CD4-positive, alpha-beta T cell treated with Interleukin-4 for 4 hours (primary cell): ENCODE data around the gene GPATCH4.
A peak's percentile ranks its signal among the peaks of the same experiment; 100 is the strongest.
"Not testable (repeated sequence)": the region's sequence is repeated elsewhere in the genome, so short reads cannot be mapped to it uniquely, and the experiment has no call there.

Experiments used
- DNase-seq: peaks from one replicate; pipeline ENCODE4 v3.0.0-alpha.2; 2020

The GPATCH4 gene

DNA sequence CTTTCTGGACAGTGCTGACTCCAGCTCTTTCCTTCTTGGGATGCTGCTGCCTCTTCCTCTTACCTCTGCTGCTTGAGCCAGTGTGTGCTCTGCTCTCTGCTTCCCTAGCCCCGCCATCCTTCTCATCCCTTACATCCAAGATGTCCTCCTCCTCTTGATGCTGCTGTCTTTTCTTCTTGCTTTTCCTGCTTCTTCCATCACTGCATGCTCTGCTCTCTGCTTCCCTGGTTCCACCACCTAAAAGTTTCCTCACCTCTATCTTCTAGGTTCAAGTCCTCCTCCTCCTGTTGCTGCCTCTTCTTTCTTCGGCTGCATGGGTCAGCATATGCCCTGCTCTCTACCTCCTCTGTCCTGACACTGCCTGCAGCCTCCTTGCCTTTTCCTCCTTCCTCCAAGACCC, 6.3 kb downstream of the GPATCH4 start:
- DNase-seq: no peak

DNA sequence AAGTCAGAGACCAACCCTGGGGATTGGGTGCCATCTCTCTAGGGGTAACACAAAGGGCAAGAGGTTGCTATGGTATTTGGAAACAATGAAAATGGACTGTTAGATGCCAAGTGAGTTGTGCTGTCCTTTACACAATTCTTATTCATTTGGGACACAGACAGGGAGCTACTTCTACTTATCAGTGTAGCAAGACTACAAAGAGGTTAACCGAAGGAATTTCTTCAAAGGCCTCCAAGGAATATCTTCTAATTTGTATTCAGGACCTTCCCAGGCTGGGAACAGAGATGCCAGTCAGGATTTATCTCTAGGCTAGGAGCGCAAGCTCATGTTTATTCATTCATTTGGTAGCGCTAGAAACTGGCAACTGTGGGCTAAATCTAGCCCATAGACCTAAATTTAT, 7.1 kb downstream of the GPATCH4 start:
- DNase-seq: no peak

DNA sequence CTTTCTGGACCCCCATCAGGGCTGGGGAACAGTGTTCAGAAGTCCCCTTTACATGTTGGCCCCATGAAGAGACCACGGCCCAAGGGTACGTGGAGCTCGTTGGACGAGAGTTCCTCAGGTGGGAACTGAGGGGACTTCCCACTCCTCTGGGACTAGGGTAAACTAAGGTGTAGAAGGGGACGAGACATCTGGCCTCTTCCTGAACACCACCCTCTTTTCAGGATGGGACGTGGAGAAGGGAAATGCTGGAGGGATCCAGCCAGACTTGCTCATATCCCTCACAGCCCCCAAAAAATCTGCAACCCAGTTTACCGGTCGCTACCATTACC, 7.7 kb downstream of the GPATCH4 start:
- no peak for DNase-seq

DNA sequence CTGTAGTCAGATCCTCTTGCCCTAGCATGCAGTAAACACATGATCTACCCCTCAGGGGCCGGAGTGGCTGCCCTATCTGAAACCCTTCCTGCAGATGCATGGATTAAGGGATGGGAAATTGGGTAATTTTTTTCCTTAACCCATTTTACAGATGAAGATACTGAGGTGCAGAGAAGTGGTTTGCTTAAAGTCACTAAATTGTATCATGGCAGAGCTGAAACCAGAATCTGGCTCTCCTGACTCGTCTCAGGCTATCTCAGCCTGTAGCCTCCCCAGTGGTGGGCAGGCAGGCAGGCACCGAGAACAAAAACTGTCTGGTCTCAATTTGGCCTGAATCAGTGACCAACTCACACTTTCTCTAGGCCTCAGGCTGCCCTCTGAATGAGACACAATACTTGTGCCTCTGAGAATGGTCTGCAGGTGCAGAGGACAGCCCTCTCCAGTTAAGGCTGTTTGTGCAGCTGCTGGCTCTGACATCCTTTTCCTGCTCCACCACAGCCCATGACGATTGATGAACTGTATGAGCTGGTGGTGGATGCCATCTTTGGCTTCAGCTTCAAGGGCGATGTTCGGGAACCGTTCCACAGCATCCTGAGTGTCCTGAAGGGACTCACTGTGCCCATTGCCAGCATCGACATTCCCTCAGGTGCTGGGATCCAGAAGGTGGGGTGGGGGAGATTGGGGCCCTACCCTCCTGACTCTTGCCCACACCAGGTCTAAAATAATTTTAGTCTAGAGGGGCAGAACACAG, 8.2 kb downstream of the GPATCH4 start:
- no peak for DNase-seq

DNA sequence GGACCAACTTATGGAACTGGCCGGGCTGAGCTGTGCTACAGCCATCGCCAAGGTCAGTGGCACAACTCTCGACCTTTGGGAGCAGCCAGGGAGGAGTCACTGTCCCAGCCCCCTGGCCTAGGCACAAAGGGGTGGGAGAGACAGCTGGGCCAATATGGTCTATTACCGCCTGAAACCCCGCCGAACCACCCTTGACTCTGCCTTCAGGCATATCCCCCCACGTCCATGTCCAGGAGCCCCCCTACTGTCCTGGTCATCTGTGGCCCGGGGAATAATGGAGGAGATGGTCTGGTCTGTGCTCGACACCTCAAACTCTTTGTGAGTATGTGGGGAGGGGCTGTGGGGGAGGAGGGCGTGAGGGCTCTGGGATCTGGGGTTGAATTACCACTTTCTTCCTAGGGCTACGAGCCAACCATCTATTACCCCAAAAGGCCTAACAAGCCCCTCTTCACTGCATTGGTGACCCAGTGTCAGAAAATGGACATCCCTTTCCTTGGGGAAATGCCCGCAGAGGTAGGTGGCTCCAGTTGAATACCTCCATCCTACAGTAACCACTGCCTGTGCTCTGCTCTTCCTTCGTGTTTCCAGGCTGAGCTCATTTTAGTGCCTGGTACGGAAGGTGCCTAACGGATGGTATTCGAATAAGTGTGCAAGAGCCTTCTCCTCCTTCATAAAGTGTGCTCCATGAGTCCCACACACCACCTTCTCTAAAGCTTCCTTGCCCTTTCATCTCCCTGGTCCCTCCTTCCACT, 8.9 kb downstream of the GPATCH4 start:
- no peak for DNase-seq

DNA sequence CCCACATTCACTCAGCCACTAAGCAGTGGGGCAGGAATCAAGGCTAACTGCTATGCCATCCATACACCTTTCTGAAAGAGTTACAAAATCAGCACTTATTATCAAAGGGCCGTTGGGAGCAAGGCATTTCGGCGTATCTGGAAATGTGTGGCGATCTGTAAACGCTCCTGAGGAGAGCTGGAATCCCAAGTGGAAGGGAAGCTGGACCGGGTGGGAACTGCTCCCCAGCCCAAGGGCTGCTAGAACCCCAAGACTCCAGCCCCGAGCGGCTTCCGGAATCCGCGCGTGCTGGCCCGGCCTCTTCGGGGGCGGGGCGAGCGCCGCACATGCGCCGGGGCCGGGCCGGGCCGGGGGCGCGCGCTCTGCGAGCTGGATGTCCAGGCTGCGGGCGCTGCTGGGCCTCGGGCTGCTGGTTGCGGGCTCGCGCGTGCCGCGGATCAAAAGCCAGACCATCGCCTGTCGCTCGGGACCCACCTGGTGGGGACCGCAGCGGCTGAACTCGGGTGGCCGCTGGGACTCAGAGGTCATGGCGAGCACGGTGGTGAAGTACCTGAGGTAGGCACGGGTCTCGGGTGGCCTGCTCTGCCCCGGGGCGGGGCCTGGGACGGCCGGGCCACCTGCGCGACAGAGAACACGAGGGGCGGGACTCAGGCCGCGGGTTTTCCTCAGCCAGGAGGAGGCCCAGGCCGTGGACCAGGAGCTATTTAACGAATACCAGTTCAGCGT, 9.7 kb downstream of the GPATCH4 start, which contains the start of gene NAXE:
Gene NAXE, plus strand, starts transcription at position 345 of the 726 bp plus-strand sequence. Its CDS starts 29 bp downstream, at position 374.
- DNase-seq: peak; percentile 46

DNA sequence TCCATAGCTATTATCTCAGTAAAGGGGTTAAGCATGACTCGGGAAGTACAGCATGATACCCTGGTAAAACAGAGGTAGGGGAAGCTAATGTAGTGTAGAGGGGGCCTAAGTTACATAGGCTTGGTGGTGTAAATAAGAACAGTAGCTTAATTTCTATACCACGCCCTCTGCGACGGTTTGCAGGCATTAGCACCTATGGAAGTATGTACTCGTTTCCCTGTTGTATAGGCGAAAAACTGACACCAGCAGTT, 10.2 kb downstream of the GPATCH4 start:
- DNase-seq: no peak

DNA sequence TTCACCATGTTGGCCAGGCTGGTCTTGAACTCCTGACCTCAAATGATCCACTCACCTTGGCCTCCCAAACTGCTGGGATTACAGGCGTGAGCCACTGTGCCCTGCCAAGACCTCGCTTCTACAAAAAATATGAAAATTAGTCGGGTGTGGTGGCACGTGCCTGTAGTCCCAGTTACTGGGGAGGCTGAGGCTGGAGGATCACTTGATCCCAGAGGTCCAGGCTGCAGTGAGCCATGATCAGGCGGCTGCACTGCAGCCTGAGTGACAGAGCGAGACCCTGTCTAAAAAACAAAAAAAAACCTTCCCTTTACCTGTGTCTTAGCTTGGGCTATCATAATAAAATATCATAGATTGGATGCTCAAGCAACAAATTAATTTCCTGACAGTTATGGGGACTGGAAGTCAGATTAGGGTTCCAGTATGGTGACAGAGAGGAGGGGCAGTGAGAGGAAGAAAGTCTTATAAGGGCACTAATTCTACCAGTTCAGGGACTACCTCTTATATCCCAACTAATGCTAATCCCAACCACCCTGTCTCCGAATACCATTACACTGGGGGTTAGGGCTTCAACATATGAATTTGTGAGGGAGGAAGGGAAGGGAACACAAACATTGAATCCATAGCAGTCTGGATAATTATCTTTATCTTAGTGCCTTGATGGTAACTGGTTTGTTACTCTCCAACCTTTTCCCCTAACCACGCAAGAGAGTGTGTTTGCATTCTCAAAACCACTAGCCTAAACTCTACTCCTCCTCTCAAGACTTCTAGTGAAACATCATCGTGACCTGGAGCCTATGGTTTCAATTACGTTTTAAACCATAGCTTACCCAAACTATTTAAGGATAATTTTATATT, 10.7 kb downstream of the GPATCH4 start:
- DNase-seq: no peak

DNA sequence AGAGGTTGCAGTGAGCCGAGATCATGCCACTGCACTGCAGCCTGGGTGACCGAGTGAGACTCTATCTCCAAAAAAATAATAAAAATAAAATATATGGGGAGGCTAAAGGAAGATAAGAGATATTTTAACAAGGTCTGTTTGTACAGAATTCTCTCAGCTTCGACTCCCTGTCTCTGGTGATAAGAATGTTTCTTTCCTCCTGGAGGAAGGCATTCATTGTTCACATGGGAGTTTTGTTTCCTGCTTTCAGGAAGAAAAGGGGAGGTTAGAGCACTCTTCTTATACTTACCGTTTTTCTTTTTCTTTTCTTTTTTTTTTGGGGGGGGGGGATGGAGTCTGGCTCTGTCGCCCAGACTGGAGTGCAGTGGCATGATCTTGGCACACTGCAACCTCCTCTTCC, 11.7 kb downstream of the GPATCH4 start:
- no peak for DNase-seq

DNA sequence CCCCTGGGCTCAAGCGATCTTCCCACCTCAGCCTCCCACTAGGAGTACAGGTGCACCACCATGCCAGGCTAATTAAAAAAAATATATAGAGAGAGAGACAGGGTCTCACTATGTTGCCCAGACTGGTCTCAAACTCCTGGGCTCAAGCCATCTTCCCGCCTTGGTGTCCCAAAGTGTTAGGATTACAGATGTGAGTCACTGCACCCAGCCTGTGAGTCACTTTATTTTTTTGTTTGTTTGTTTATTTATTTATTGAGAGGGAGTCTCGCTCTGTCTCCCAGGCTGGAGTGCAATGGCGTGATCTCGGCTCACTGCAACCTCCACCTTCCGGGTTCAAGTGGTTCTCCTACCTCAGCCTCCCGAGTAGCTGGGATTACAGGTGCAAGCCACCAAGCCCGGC, 13.4 kb downstream of the GPATCH4 start:
- DNase-seq: not testable (repeated sequence)

DNA sequence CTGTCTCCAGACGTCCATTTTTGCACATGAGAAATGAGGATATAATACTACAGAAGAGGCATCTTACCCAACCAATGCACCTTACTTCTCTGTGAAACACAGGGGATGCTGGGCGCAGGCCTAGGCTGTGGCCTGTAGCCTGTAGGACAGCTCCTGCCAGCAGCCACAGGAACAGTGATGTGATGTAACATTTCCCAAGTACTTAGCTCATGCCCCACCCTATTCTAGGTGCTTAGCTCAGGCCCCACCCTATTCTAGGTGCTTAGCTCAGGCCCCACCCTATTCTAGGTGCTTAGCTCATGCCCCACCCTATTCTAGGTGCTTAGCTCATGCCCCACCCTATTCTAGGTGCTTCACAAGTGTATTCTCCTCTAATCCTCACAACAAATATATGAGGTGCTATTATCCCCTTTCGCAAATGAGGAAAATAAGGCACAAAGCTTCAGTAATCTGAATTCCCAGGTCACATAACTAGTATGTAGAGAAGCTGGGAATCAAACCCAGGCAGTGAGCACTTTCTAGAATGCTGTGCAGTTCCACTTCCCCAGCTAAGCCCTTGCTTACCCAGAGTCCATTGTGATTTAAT, 14.3 kb downstream of the GPATCH4 start:
- no peak for DNase-seq

DNA sequence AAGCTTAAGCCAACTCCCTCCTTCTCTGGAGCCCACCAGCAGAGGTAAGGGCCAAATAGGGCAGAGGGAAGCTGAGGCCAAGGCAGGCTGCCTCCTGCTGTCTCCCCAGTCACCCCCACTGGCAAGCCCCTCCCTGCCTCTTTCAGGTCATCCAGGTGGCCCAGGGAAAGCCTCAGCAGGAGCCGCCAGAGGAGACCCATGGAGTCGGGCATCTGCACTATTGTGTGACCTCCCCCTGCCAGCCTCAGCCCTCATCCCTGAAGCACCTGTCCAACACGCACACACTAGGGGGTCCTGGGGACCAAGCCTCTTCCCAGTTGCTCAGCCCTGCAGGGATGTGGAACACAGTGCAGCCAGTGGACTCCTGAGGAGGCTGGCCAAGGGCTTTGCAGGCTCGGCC, 15.0 kb downstream of the GPATCH4 start:
- DNase-seq: no peak

DNA sequence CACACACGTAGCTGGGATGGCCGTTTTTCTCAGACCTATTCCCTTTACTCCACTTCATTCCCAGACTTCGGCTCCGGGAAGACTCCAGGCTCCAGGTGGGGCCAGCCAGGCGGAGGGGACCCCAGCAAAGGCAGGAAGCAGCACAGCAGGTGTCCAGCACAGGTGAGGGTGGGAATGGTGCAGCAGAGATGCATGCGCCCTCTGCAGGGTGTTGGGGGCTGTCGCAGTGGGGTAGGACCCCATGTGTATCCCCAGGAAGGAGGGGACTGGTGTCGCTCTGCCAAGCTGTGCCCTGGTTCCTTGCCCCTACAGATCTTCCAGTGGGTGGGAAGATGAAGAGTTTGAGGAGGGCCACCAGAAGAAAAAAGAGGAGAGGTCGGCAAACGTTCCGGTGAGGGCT, 16.5 kb downstream of the GPATCH4 start:
- DNase-seq: no peak

DNA sequence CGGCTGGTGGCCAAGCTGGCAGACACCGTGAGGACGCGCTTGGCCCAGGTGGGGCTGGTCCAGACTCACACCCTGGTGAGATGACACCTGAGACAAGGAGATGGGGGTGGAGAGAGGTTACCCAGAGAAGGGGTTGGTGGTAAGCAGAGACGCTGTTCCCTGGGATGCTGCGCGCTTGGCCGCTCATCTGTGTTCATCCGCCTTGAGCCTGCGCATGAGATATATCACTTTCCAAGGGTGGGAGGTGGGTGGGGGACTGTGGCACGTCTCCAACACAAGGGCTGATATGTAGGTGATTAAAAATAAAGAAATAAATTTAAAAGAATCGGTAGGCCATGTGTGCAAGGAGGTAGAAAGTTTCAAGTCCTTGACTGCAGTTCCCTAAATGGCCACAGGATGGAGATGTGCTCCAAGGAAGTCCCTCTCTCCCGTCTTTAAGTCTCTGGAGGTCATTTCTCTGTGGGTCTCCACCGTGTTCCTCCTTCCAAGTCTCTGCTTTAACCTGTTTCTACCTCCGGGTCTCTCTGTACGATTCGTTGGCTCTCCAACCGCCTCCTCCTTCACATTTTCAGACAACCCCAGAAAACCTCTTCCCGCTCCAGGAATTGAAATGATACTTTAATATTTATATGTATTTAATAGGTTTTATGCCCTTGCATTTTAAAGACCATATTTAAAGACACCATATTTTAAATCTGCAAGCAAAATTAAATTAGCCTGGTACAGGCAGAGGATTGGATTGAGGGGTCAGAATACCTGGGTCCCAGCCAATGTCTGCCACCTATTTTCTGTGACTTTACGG, 17.3 kb downstream of the GPATCH4 start:
- DNase-seq: peak; percentile 78

DNA sequence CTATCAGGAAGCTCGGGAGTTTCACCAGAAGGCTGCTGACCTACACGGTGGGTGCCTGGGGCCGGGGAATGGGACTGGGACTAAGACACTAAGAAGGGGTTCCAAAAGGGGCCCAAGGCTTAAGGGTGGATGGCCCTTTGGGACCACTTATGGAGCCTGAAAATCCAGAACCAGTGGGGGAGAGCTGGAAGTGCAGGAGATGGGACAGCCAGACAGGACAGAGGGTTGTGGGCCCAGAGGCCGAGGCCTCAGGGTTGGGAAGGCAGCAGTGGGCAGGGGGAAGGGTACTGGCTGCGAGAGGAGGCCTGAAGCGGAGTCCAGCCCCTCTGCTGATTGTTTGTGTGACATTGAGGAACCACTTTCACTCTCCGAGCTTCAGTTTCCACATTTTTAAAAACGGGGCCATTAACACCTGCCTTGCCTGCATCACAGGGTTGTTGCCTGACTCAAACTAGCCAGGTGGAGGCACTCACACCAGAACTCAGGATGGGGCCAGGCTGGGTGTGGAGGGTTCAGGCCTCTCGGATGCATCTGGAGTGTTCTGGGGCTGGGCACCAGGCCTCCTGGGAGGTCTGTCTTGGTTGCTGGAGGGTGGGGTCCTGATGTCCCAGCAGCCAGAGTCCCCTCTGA, 18.8 kb downstream of the GPATCH4 start:
- peak; percentile 14 for DNase-seq

DNA sequence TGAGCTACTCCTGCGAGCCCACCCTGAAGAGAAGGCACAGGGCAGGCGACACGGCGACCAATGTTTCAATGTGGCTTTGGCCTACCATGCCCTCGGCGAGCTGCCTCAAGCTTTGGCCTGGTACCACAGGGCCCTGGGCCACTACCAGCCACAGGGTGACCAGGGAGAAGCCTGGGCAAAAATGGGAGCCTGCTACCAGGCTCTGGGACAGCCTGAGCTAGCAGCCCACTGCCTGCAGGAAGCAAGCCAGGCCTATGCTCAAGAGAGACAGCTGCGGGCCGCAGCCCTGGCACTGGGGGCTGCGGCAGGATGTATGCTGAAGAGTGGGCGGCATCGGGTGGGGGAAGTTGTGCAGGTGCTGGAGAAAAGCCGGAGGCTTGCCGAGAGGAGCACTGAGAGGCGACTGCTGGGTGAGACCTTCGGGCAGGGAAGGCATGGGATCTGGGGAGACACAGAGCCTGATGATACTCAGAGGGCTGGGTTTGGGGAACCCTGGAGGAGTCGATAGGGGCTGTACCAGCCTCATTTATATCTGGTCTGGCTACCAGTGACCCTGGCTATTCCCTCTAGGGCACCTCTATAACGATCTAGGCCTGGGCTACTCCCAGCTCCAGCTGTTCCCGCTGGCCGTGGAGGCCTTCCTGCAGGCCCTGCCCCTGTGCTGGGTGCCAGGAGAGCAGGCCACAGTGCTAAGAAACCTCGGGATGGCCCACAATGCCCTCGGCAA, 19.5 kb downstream of the GPATCH4 start:
- peak; percentile 10 for DNase-seq

DNA sequence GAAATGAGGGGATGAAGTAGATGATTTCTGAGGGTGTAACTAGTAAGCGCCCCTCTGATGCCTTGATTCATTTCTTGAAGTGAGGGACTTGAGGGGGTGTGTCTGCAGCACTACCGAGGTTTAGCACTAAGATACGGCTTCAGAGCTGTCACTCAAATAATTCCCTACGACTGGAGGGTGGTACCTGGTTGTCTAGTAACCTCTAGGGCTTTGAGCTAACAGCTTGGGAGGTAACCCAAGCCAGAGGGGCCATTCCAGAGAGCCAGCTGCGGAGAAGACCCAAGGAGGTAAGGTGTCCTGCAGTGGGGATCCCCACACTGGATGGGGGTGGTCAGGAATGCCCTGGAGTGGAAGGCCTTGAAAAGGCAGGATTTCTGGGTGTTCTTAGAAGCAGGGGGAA, 21.8 kb downstream of the GPATCH4 start, which contains the start of gene TTC24:
Gene TTC24, plus strand, starts transcription at position 252 of the 400 bp plus-strand sequence. CDS start 1,642 bp downstream, outside the sequence.
- no peak for DNase-seq

DNA sequence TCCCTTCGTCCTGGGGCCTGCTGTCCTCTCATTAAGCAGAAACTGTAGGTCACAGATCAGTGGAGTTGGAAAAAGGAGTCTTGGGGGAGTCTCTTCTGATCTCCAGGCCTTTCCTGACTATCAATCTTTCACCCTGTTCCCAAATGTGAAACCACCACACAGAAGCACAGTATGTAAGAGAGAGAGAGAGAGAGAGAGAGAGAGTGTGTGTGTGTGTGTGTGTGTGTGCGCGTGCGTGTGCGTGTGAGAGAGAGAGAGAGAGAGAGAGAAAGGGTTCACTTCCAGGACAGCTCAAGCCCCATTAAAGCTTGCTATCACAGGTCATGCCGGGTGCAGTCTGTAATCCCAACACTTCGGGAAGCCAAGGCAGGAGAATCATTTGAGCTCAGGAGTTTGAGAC, 23.2 kb downstream of the GPATCH4 start:
- DNase-seq: no peak

DNA sequence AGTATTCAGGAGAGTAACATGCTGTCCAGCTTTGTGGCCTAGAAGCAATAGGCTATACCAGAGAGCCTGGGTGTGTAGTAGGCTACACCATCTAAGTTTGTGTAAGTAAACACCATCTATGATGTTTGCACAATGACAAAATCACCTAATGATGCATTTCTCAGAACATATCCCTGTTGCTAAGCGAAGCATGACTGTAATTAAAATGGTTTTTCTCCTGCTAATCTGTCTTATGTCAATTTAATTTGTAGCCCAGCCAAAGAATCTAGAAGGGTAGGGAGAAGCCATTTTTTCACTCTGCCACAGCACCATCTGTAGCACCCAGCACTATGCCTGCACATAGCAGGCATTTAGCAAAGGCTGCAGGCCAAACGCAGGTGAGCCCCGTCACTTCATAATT, 23.7 kb downstream of the GPATCH4 start:
- no peak for DNase-seq

DNA sequence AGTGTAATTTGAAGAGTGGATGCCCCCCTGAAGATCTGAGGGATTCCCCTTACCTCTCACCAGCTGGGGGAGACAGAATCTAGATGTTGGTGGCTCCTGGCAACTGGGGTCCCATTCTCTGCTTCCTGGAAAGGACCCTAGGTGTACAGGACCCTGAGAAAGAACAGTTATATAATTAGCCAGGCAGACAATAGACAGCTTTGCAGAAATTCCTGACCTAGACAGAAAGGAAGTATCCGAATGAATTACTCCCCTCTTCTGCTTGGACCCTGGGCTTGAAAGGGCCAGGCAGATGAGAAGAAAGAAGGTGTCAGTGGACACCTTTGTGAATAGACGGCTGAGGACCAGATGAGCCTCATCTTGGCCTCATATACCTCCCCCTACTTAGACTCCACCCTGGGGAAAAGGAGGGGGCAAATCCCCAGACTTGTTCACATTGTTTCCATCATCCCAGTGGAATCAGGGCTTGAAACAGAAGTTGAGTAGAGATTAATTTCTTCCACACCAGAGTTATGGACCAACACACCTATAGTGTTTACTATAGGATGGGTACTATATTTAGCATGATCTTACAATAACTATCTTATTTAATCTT, 27.1 kb downstream of the GPATCH4 start:
- DNase-seq: no peak
